ENCODE measurements around the gene CD7. TPM values are rescaled to one million over a fixed set of nuclear protein-coding genes. Genes with fewer than 3 reads are reported as not detected.
A peak's percentile ranks its signal among the peaks of the same experiment; 100 is the strongest.

The CD7 gene
- total RNA-seq, 1 donor from 2014 or later, result 0.52 TPM

GRCh38 chr17:82334622-82335394 lies 17.4 kb upstream of the CD7 start:
- Histone ChIP-seq H3K9me3 (ENCODE audit: control insufficient read depth in 3 of 3, low read length in 3 of 3) (no peaks in the 10 kb centered on the region), H3K36me3 (ENCODE audit: control insufficient read depth in 3 of 3, insufficient read depth in 3 of 3, low read length in 3 of 3) (no peaks in the 10 kb centered on the region), H3K27me3 (ENCODE audit: control insufficient read depth in 3 of 3, insufficient read depth in 3 of 3, low read length in 3 of 3) (peaks cover 27 to 44% (median 37%) of the 10 kb centered on the region in 3 donors), H3K4me3 (ENCODE audit: low read length in 3 of 3) (peak overlapping the region; percentile 63 to 66 (median 65)), H3K4me1 (ENCODE audit: control insufficient read depth in 3 of 3, insufficient read depth in 3 of 3, low read length in 3 of 3) (peaks cover 31 to 49% (median 42%) of the 10 kb centered on the region in 3 donors), H3K9ac (ENCODE audit: low read depth in 1 of 3, low read length in 3 of 3) (peak overlapping the region; percentile 5 to 60 (median 23)), H3K27ac (ENCODE audit: low read depth, low read length) (peak overlapping the region; percentile 54)

GRCh38 chr17:82334204-82334621 lies 16.8 kb upstream of the CD7 start:
- Histone ChIP-seq H3K9ac (ENCODE audit: low read depth in 1 of 3, low read length in 3 of 3) (peak overlapping the region in 1 of 3 donors; percentile 45), H3K27ac (ENCODE audit: low read depth, low read length) (no peak overlapping the region), H3K4me1 (ENCODE audit: control insufficient read depth in 3 of 3, insufficient read depth in 3 of 3, low read length in 3 of 3) (peaks cover 26 to 45% (median 39%) of the 10 kb centered on the region in 3 donors), H3K36me3 (ENCODE audit: control insufficient read depth in 3 of 3, insufficient read depth in 3 of 3, low read length in 3 of 3) (no peaks in the 10 kb centered on the region), H3K9me3 (ENCODE audit: control insufficient read depth in 3 of 3, low read length in 3 of 3) (no peaks in the 10 kb centered on the region), H3K27me3 (ENCODE audit: control insufficient read depth in 3 of 3, insufficient read depth in 3 of 3, low read length in 3 of 3) (peaks cover 32 to 47% (median 43%) of the 10 kb centered on the region in 3 donors), H3K4me3 (ENCODE audit: low read length in 3 of 3) (peak overlapping the region; percentile 63 to 66 (median 65))

- Histone ChIP-seq H3K9me3 (ENCODE audit: control insufficient read depth in 3 of 3, low read length in 3 of 3) (no peaks in the 10 kb centered on the region), H3K4me1 (ENCODE audit: control insufficient read depth in 3 of 3, insufficient read depth in 3 of 3, low read length in 3 of 3) (peaks cover 21 to 38% (median 33%) of the 10 kb centered on the region in 3 donors), H3K36me3 (ENCODE audit: control insufficient read depth in 3 of 3, insufficient read depth in 3 of 3, low read length in 3 of 3) (no peaks in the 10 kb centered on the region), H3K27me3 (ENCODE audit: control insufficient read depth in 3 of 3, insufficient read depth in 3 of 3, low read length in 3 of 3) (peaks cover 39 to 54% (median 48%) of the 10 kb centered on the region in 3 donors), H3K9ac (ENCODE audit: low read depth in 1 of 3, low read length in 3 of 3) (peak within 1 kb of the TSS in 2 of 3 donors; percentile 60 to 65), H3K4me3 (ENCODE audit: low read length in 3 of 3) (peak within 1 kb of the TSS; percentile 63 to 66 (median 66)), H3K27ac (ENCODE audit: low read depth, low read length) (peak within 1 kb of the TSS; percentile 54)
Measured at GRCh38 chr17:82333279-82334171, 16.1 kb upstream of the CD7 start, which contains the start of gene SECTM1. Gene SECTM1 (minus strand): TSS chr17:82333766. CDS start chr17:82327240, 6,526 bp downstream.

- Histone ChIP-seq H3K4me1 (ENCODE audit: control insufficient read depth in 3 of 3, insufficient read depth in 3 of 3, low read length in 3 of 3) (peaks cover 21 to 36% (median 33%) of the 10 kb centered on the region in 3 donors), H3K4me3 (ENCODE audit: low read length in 3 of 3) (peak overlapping the region; percentile 55 to 61 (median 56)), H3K27me3 (ENCODE audit: control insufficient read depth in 3 of 3, insufficient read depth in 3 of 3, low read length in 3 of 3) (peaks cover 45 to 60% (median 51%) of the 10 kb centered on the region in 3 donors)
Measured at GRCh38 chr17:82332669-82333278, 15.4 kb upstream of the CD7 start.

GRCh38 chr17:82331345-82331939 lies 14.0 kb upstream of the CD7 start:
- Histone ChIP-seq H3K4me3 (ENCODE audit: low read length in 3 of 3) (no peak overlapping the region), H3K4me1 (ENCODE audit: control insufficient read depth in 3 of 3, insufficient read depth in 3 of 3, low read length in 3 of 3) (peaks cover 21 to 36% (median 33%) of the 10 kb centered on the region in 3 donors), H3K27me3 (ENCODE audit: control insufficient read depth in 3 of 3, insufficient read depth in 3 of 3, low read length in 3 of 3) (peaks cover 45 to 64% (median 51%) of the 10 kb centered on the region in 3 donors), H3K36me3 (ENCODE audit: control insufficient read depth in 3 of 3, insufficient read depth in 3 of 3, low read length in 3 of 3) (no peaks in the 10 kb centered on the region), H3K9me3 (ENCODE audit: control insufficient read depth in 3 of 3, low read length in 3 of 3) (no peaks in the 10 kb centered on the region), H3K9ac (ENCODE audit: low read depth in 1 of 3, low read length in 3 of 3) (no peak overlapping the region), H3K27ac (ENCODE audit: low read depth, low read length) (no peak overlapping the region)

More at GRCh38 chr17:82332669-82333278, 15.4 kb upstream of the CD7 start:
- Histone ChIP-seq H3K27ac (ENCODE audit: low read depth, low read length) (no peak overlapping the region), H3K9ac (ENCODE audit: low read depth in 1 of 3, low read length in 3 of 3) (no peak overlapping the region), H3K36me3 (ENCODE audit: control insufficient read depth in 3 of 3, insufficient read depth in 3 of 3, low read length in 3 of 3) (no peaks in the 10 kb centered on the region), H3K9me3 (ENCODE audit: control insufficient read depth in 3 of 3, low read length in 3 of 3) (no peaks in the 10 kb centered on the region)

GRCh38 chr17:82330322-82331239 lies 13.2 kb upstream of the CD7 start:
- Histone ChIP-seq H3K27ac (ENCODE audit: low read depth, low read length) (no peak overlapping the region), H3K9me3 (ENCODE audit: control insufficient read depth in 3 of 3, low read length in 3 of 3) (no peaks in the 10 kb centered on the region), H3K27me3 (ENCODE audit: control insufficient read depth in 3 of 3, insufficient read depth in 3 of 3, low read length in 3 of 3) (peaks cover 45 to 64% (median 51%) of the 10 kb centered on the region in 3 donors), H3K4me1 (ENCODE audit: control insufficient read depth in 3 of 3, insufficient read depth in 3 of 3, low read length in 3 of 3) (peaks cover 21 to 36% (median 30%) of the 10 kb centered on the region in 3 donors), H3K9ac (ENCODE audit: low read depth in 1 of 3, low read length in 3 of 3) (no peak overlapping the region), H3K4me3 (ENCODE audit: low read length in 3 of 3) (no peak overlapping the region), H3K36me3 (ENCODE audit: control insufficient read depth in 3 of 3, insufficient read depth in 3 of 3, low read length in 3 of 3) (no peaks in the 10 kb centered on the region)

- H3K4me3 ChIP-seq (ENCODE audit: low read length in 3 of 3), result no peak overlapping the region
- peaks cover 15 to 33% (median 24%) of the 10 kb centered on the region in 3 donors for H3K4me1 ChIP-seq (ENCODE audit: control insufficient read depth in 3 of 3, insufficient read depth in 3 of 3, low read length in 3 of 3)
- H3K9ac ChIP-seq (ENCODE audit: low read depth in 1 of 3, low read length in 3 of 3), result peak overlapping the region in 1 of 3 donors; percentile 3
- no peak overlapping the region for H3K27ac ChIP-seq (ENCODE audit: low read depth, low read length)
- no peaks in the 10 kb centered on the region for H3K36me3 ChIP-seq (ENCODE audit: control insufficient read depth in 3 of 3, insufficient read depth in 3 of 3, low read length in 3 of 3)
- peaks cover 45 to 61% (median 48%) of the 10 kb centered on the region in 3 donors for H3K27me3 ChIP-seq (ENCODE audit: control insufficient read depth in 3 of 3, insufficient read depth in 3 of 3, low read length in 3 of 3)
- no peaks in the 10 kb centered on the region for H3K9me3 ChIP-seq (ENCODE audit: control insufficient read depth in 3 of 3, low read length in 3 of 3)
Measured at GRCh38 chr17:82329683-82330321, 12.4 kb upstream of the CD7 start.

GRCh38 chr17:82328994-82329507 lies 11.6 kb upstream of the CD7 start:
- H3K27ac ChIP-seq (ENCODE audit: low read depth, low read length), result no peak overlapping the region
- peaks cover 45 to 54% (median 45%) of the 10 kb centered on the region in 3 donors for H3K27me3 ChIP-seq (ENCODE audit: control insufficient read depth in 3 of 3, insufficient read depth in 3 of 3, low read length in 3 of 3)
- no peak overlapping the region for H3K9ac ChIP-seq (ENCODE audit: low read depth in 1 of 3, low read length in 3 of 3)
- no peaks in the 10 kb centered on the region for H3K36me3 ChIP-seq (ENCODE audit: control insufficient read depth in 3 of 3, insufficient read depth in 3 of 3, low read length in 3 of 3)
- peaks cover 10 to 26% (median 17%) of the 10 kb centered on the region in 3 donors for H3K4me1 ChIP-seq (ENCODE audit: control insufficient read depth in 3 of 3, insufficient read depth in 3 of 3, low read length in 3 of 3)
- H3K9me3 ChIP-seq (ENCODE audit: control insufficient read depth in 3 of 3, low read length in 3 of 3), result no peaks in the 10 kb centered on the region
- no peak overlapping the region for H3K4me3 ChIP-seq (ENCODE audit: low read length in 3 of 3)
